Activated gamma-delta T cell treated with anti-CD3 and anti-CD28 coated beads, Interleukin-2, amount 50 U/mL, for 16 hours (primary cell): ENCODE data around the gene HOXD4.

Experiments
- DNase-seq: peaks from one replicate; pipeline ENCODE4 v3.0.0-alpha.2; 2020; ENCODE audit warnings: low read depth

HOXD4 gene

DNA sequence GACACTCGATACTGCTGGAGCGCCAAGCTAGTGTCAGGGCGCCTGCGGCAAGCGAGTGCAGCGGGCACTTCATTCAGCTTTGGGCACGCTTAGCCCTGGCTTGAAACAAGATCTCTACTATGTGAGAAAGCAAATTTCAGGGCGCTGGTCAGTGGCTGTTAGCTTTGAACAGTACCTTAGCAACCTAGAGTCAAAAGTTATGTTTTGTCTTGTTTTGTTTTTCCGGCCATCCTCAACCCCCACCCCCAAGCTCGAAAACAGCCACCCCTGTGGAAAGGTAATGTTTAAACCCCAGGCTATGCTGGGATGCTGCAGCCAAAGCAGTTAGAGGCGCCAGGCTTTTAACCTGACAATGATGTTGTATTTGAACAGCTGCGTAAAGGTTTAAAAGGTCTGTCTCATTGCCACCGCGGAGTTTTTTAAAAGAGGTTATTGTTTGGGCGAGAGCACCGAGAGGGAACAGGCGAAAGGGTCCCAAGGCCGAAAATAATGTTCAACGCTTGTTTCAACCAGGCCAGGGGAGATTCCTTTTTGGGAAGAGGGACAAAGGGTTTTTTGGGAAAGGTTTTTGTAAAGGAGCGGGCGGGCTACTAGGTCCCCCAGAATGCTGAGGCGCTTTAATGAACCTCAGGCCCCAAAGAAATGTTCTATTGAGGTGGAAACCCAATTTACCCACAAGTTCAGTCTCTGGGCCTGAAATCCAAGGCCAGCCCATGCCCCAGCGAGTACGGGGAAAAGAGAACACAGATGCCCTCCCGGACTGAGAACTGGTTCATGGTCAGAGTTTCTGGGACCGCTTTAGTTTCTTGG lies 37.0 kb upstream of the HOXD4 start:
- DNase-seq: no peak

DNA sequence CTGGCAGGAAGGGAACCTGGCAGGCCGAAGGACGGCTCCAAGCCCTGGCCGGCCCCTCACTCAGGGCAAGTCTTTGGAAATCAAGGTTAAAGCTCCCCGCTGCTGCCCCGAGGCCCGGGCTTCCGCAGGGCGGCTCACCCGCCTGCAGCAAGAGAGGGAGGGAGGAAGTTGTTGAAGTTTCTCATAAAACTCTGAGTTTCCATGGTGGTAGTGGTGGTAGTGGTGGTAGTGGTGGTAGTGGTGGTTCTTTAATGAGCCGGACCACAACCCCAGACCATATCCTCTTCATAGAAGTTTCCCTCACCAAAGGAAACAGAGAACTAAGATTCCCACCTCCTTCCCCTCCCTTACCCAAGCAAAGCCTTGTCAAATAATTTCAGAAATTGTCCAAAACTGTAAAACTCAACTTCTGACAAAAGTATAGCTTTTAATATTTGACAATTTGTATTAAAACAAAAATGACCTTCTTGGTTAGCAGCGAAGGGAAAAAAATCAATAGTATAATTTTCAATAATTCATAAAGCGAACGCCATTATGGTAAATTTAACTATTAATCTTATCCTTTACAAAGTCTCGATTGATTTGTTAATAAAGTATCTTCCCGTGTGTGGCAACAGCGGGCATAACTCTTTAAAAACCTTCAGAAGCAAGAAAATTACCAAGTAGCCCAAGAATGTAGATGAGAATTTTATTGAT lies 36.3 kb upstream of the HOXD4 start:
- DNase-seq: no peak

DNA sequence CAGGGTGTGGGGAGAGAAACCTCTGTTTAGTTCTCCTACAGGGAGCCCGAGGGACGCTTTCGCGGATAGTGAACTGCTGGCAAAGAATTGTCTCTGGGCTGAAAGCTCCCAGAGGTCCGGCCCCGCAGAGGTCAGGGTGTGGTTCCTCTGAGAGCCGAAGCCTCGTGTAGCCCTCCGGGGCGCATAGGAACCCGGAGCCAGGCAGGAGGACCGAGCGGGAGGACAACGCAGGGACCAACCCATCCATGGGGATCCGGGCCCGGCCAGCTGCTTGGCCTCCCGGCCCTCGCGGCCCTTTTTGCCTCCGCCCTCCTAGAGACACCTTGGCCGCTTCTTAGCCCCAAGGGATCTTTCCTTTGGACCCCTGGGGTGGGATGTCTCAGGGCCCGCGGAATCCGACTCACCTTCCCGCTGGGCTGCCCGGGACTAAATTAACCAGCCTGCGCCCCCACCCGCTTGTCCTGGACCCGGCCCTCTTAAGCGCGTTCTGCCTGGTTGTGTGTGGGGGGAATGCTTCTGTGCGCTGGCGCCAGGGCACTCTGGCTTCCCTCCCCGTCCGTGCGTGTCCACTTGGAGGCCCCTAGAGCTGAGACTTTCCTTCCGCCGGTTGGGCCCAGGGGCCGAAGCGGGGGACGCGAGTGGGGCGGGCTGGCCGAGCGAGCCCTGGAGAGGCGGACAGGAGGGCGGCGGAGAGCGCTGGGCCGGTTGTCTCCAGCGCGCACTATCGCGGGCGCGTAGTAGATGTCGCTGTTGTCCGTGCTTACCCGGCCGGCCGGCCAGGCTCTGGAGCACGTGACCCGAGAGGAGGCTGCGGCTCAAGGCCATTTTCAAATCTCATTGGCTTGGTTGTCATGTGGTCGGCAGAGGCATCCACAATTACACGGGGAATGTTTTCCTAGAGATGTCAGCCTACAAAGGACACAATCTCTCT lies 35.2 kb upstream of the HOXD4 start, which contains the start of gene HOXD10:
HOXD10 (plus strand) TSS at position 896 of the 931 bp plus-strand sequence. CDS start 56 bp downstream, outside the sequence.
- DNase-seq: no peak

DNA sequence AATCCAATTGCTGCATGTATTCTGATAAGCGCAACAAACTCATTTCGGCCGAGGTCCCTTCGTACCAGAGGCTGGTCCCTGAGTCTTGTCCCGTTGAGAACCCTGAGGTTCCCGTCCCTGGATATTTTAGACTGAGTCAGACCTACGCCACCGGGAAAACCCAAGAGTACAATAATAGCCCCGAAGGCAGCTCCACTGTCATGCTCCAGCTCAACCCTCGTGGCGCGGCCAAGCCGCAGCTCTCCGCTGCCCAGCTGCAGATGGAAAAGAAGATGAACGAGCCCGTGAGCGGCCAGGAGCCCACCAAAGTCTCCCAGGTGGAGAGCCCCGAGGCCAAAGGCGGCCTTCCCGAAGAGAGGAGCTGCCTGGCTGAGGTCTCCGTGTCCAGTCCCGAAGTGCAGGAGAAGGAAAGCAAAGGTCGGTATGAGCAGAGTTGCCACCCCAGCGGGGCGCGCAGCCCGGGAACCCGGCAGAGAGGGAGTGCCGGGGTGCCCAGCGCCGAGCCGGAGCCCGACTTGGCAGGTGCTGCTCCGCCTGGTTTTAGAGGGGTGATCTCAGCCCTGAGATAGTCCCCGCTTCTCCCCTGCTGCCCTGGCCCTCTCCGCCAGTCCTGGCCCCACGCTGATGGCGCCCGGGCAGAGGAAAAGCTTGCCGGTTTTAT lies 34.1 kb upstream of the HOXD4 start:
- no peak for DNase-seq

DNA sequence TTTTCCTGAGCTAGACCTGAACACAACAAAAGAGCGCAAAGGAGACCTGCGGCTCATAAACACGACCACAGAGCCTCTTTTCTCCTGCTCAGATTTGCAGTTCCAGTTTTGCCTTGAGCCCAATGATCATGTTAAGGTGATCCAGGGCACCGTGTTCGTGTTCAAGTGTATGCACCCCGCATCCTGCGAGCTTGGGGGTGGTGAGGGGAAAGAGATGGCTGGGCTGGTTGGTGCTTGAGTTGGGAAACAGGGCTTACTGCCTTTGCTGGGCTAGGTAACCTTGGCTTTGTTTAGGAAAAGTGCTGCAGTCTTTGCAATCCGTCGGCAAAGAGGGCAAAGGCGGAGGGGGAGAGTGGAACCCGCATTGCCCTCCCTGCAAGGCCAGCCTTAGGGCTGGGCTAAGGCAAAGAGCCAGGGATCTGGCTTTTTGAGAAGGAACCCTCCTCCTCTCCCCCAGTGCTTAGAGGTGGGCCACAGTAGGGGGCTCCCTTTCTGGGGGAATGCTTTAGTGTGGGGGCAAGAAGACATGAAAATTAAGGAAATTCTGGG lies 33.5 kb upstream of the HOXD4 start:
- no peak for DNase-seq

DNA sequence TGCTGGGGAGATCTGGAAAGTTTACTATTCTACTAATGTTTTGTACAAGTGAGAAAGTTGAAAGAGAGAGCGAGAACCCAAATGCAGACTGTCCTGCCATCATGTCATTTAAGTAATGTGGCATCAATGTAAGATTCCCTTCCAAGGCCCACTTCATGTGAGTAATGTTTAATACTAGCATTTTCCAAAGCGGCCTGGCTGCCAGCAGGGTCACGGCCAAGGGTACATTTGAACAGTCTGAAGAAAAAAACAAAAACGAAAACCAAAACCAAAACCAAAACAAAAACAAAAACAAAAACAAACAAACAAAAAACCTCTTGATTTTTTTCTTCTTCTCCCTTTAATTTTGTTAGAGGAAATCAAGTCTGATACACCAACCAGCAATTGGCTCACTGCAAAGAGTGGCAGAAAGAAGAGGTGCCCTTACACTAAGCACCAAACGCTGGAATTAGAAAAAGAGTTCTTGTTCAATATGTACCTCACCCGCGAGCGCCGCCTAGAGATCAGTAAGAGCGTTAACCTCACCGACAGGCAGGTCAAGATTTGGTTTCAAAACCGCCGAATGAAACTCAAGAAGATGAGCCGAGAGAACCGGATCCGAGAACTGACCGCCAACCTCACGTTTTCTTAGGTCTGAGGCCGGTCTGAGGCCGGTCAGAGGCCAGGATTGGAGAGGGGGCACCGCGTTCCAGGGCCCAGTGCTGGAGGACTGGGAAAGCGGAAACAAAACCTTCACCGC lies 32.6 kb upstream of the HOXD4 start:
- DNase-seq: no peak

DNA sequence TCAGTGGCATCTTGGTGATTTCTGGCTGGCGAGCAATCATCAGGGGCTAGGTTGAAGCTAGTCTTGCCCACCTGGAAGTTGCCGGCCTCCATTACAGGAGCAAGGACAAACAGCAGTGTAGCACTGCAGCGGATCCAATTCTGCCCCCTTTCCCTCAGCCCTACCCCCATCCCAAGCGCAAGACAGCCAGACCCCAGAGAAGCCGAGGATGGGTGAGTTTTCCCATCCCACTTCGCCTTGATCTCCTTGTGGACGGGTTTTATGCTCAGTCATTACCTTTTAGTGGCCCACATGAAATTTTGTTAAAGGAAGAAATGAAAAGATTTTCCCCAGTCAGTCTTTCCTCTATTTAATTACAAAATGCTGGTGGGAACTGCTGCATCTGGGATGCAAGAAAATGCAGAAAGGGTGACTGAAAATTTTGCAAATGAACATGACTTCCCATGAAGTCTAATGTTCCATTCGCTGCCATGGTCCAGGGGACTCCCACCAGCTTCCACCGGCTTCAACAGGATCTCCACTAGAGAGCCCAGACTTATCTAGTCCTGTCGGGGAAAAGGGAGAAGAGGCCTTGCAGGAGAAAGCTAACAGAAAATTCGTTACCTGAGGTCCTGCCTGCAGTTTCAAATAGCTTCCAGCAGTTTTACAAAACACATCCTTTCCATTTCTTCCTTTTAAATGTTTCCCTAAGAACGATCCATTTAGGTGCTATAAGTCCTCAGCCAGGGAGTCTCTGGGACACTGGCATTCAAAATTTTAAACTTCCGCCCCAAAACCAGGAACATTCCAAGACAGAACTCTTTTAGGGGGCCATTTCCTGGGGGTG lies 30.8 kb upstream of the HOXD4 start:
- DNase-seq: no peak

DNA sequence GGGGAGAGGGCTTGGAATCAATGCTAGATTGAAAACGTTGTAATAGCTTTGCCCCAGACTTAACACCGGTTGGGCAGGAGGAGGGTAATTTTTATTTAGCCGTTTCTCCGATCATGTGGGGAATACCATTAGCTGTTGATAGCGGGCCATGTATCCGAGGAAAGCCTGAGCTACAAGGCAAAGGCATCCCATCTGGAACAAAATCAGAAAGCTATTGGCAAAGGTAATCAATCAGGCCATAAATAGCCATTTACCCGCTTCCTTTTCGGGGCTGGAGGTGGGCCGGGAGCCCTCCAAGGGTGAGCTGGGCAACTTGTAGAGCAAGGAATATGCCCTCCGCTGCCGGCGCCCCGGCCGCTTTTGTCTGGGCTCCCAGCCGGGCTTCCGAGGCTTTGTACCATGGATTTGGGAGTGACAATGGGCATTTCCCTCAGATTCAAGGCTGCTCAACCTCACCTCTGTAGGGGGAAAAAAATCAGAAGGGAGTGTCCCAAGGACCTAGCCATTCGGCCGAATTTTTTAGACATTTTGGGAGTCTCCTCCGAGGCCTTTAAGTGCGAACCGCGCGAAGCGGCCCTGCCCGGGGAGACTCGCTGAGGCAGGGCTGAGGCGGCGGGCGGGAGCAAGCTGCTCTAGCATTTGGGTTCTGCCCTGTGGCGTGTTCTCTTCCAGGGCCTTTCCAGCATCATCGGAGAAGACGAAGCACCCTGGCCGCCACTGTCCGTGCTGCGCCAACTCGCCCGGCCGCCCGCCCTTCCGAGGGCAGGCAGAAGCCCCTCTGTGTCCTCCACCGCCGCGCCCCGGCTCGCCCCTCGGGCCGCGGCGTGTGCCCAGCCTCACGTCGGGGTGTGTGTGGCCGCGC lies 29.9 kb upstream of the HOXD4 start:
- no peak for DNase-seq

DNA sequence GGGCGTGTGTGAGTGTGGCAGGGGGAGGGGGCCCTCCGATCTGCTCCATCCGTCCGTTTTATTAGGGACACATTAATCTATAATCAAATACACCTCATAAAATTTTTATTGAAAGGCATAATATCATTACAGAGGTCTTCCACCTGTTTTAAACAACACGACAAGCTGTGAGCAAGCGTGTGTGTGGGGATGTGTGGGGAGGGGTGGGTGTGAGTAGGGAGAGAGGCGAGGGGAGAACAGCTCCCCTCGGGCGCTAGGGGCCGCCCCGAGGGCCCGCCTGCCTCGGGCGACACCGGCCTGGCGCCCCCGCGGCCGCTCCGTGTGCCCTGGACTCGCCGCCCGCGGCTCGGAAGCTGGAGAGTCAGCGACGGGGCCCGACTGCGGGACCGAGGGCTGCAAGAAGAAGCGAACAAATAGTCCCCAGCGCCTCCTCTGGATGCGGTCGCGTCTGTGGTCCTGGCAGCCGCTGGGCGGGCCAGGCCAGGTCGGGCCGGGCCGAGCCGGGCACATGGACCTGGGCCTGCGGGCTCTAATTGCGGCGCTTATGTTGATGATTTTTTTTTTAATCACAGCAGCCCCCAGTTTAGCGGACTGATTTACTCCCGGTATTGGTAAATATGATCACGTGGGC lies 29.2 kb upstream of the HOXD4 start:
- DNase-seq: no peak

DNA sequence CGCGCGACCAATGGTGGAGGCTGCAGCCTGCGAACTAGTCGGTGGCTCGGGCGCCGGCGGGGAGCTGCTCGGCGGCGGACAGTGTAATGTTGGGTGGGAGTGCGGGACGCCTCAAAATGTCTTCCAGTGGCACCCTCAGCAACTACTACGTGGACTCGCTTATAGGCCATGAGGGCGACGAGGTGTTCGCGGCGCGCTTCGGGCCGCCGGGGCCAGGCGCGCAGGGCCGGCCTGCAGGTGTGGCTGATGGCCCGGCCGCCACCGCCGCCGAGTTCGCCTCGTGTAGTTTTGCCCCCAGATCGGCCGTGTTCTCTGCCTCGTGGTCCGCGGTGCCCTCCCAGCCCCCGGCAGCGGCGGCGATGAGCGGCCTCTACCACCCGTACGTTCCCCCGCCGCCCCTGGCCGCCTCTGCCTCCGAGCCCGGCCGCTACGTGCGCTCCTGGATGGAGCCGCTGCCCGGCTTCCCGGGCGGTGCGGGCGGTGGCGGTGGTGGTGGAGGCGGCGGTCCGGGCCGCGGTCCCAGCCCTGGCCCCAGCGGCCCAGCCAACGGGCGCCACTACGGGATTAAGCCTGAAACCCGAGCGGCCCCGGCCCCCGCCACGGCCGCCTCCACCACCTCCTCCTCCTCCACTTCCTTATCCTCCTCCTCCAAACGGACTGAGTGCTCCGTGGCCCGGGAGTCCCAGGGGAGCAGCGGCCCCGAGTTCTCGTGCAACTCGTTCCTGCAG lies 28.5 kb upstream of the HOXD4 start, which contains the start of gene HOXD9:
HOXD9 (plus strand) TSS at position 37 of the 728 bp plus-strand sequence; CDS start at position 87, 50 bp downstream.
- DNase-seq: no peak

DNA sequence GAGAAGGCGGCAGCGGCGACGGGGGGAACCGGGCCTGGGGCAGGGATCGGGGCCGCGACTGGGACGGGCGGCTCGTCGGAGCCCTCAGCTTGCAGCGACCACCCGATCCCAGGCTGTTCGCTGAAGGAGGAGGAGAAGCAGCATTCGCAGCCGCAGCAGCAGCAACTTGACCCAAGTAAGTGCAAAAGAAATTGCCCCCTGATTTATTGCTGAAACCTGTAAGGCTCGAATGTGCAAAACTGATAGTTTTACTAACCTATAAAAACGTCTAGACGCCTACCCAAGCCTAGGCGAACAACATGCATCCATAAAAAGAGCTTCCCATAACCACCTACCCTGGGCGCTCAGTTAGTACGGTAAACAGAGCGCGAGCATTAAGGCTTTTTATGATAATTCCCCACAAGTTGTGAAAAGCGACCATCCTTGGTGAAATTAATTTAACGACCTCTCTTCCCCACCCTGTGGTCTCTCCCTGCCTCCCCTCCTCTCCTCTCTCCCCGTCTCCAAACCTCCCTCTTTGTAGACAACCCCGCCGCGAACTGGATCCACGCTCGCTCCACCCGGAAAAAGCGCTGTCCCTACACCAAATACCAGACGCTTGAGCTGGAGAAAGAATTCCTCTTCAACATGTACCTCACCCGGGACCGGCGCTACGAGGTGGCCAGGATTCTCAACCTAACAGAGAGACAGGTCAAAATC lies 27.8 kb upstream of the HOXD4 start:
- DNase-seq: no peak

DNA sequence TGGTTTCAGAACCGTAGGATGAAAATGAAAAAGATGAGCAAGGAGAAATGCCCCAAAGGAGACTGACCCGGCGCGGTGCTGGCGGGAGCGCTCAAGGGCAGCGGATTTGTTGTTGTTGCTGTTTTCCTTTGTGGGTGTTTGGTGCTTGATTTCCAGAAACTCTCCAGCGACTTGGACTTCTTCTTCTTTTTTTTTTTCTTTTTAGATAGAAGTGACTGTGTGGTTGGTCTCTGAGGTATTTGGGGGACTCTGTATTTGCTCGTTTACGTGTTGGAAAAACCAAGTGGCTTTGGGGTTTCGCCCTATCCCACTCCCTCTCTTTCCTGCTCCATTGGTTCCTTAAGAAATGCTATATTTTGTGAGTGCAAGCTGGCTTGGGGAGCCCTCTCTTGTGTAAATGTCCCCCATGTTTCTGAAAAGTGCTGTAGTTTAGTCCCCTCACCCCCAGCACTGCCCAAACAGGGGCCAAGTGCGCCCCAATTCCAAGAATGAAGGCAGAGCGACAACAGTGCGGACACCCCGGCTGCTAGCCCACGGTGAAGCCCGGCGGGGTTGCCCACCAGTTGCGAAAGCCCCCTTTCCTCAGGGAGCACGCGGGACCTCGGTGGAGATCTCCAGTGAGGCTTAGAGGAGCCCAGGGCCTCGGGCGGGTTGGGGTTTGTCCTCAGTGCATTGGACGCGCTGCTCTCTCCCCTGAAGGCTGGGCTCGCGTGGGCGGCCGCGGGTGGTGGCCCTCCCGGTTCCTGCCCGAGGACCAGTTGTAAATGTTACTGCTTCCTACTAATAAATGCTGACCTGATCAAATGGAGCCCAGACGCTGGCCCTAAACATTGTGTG lies 27.0 kb upstream of the HOXD4 start:
- DNase-seq: no peak

DNA sequence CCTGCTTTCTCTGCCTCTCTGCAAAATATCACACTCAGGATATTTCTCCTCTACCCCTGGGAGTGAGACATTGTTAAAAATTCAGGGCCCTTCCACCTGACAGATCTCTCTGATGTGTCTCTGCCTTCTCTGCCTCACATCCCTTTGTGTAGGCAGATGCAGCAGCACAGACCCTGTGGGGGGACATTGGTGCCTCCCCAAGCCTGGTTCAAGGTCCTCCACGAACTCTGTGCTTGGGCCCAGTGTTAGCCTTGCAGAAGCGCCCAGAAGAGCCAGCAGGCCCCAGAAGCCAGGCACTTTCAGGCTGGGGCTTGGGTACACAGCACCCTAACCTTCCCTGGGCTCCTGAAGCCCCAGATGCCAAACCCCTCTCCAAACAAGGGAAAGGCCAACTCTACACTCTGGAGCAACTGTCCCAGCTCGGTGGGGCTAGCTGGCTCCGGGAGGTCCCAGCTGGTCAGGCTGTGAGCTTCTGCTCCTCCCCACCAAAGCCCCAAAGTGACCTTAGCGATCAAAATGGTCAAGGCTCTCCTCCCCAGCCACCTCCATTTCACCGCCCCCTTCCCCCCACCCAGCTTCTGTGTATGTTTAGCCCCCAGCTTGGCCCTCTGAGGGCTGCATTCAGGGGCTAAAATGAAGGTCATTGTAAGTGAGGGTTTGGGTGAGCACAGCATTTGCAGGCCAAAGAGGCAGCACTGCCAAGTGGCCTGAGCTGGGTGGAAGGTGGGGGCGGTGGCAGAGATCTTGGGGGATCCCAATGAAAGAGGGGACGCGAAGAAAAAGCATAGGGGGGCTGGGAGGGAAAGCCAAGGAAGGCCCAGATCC lies 26.2 kb upstream of the HOXD4 start:
- no peak for DNase-seq

DNA sequence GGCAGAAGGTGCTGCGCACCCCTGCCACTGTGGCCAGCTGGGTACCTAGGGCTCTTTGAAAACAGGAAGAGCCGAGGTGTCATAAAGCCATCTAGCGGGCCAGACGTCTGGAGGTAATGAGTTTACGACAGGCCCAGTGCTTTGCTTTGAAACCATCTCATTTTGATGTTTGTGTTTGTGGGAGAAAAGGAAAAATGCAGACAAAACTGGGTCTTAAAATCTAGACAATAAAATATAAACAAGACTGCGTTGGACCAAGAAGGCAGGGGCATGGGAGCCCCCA lies 25.6 kb upstream of the HOXD4 start:
- no peak for DNase-seq
